ENCODE data around the gene NCOA7.

- TF ChIP-seq CTCF (IDR thresholded peaks at IDR 0.05) (no peak), POLR2A (IDR thresholded peaks at IDR 0.05) (no peak)
Measured at GRCh38 chr6:125882243-125882642, 91.5 kb downstream of the NCOA7 start.

All from thyroid gland (tissue), 4 donors.